A673 (cell line): Measurements from ENCODE around the gene GMIP.

Experiments
- EZH2 ChIP-seq: fragments of 200-600 bp; sonication (generic); IDR thresholded peaks from 2 replicates; pipeline ENCODE4 v1.6.1; 2017; ENCODE audit warnings: borderline replicate concordance, low read depth, mild to moderate bottlenecking, mixed read lengths, antibody characterized with exemption, low read length; ENCODE audit not compliant: poor library complexity, severe bottlenecking
- TF ChIP-seq, protein P1 (sequence below): fragments of 300-800, 200-600 bp; sonication (generic); conservative IDR thresholded peaks from 2 replicates; pipeline ENCODE4 v1.5.1; 2017; ENCODE audit warnings: low read depth, mild to moderate bottlenecking, antibody characterized with exemption, low read length, moderate library complexity, mixed read lengths

DNA sequence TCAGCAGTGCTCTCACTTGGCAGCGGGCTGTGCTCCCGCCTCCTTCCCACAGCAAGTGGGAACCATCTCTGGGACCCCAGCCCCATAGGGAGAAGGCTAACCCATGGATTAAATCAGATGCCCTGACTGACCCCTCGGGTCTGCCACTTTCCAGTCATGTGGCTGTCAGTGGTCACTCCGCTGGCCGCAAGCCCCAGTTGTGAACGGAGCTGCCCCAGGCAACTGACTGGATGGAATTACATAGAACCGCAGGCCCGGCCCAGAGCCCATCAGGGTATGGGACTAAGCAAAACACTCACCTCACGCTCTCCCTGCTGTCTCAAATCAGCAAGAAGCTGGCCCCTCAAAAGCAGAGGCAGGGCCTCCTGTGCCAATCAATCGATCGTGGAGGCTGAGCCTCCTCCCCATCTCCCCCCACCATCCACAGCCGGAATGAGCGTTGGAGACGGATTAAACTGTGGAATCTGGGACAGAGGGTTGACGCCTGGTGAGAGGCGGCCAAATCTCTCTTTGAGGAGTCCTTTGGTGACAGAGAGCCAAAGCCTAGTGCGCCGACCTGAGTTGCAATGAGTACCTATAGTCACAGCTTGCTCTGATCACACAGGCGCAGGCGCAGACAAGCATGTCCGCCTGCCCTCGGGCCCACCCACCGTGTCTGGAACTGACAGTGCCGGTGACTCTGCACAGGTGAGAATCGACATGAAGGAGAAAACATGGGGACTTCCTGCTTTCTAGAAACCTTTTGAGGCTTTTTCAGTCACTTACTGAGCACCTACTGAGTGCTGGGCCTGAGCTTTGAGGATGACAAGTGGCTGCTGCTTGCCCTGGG is 63.7 kb downstream of the GMIP start:
- TF ChIP-seq, protein P1, sequence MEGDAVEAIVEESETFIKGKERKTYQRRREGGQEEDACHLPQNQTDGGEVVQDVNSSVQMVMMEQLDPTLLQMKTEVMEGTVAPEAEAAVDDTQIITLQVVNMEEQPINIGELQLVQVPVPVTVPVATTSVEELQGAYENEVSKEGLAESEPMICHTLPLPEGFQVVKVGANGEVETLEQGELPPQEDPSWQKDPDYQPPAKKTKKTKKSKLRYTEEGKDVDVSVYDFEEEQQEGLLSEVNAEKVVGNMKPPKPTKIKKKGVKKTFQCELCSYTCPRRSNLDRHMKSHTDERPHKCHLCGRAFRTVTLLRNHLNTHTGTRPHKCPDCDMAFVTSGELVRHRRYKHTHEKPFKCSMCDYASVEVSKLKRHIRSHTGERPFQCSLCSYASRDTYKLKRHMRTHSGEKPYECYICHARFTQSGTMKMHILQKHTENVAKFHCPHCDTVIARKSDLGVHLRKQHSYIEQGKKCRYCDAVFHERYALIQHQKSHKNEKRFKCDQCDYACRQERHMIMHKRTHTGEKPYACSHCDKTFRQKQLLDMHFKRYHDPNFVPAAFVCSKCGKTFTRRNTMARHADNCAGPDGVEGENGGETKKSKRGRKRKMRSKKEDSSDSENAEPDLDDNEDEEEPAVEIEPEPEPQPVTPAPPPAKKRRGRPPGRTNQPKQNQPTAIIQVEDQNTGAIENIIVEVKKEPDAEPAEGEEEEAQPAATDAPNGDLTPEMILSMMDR, result no peak
- TF ChIP-seq EZH2, result no peak
